HL-60 (cell line): Measurements from ENCODE around the gene PIGH.

Experiments used
- POLR2AphosphoS5 ChIP-seq: IDR thresholded peaks from 2 replicates; pipeline ENCODE4 v1.6.1; 2012; ENCODE audit warnings: low read depth
- REST ChIP-seq: IDR thresholded peaks from 2 replicates; pipeline ENCODE4 v1.6.1; 2012; ENCODE audit warnings: low read depth; ENCODE audit not compliant: insufficient replicate concordance
- TF ChIP-seq, protein P1 (sequence below): IDR thresholded peaks from one replicate; pipeline ENCODE4 v1.5.1; 2011; ENCODE audit warnings: low read length, control low read depth, inconsistent platforms; ENCODE audit not compliant: insufficient read depth

- TF ChIP-seq, protein P1, sequence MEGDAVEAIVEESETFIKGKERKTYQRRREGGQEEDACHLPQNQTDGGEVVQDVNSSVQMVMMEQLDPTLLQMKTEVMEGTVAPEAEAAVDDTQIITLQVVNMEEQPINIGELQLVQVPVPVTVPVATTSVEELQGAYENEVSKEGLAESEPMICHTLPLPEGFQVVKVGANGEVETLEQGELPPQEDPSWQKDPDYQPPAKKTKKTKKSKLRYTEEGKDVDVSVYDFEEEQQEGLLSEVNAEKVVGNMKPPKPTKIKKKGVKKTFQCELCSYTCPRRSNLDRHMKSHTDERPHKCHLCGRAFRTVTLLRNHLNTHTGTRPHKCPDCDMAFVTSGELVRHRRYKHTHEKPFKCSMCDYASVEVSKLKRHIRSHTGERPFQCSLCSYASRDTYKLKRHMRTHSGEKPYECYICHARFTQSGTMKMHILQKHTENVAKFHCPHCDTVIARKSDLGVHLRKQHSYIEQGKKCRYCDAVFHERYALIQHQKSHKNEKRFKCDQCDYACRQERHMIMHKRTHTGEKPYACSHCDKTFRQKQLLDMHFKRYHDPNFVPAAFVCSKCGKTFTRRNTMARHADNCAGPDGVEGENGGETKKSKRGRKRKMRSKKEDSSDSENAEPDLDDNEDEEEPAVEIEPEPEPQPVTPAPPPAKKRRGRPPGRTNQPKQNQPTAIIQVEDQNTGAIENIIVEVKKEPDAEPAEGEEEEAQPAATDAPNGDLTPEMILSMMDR: peak; percentile 55
- TF ChIP-seq POLR2AphosphoS5 (no peak), REST (no peak)
Observed at GRCh38 chr14:67571275-67571990, 28.6 kb downstream of the PIGH start.
